CD4-positive, alpha-beta T cell treated with Interleukin-1 beta for 1 hour (primary cell): Measurements from ENCODE around the gene FIGNL1.

ENCODE experiments used
- DNase-seq, 2 donors: peaks; one replicate each; pipeline ENCODE4 v3.0.0-alpha.2; 2020 to 2022

FIGNL1 gene, protein sequence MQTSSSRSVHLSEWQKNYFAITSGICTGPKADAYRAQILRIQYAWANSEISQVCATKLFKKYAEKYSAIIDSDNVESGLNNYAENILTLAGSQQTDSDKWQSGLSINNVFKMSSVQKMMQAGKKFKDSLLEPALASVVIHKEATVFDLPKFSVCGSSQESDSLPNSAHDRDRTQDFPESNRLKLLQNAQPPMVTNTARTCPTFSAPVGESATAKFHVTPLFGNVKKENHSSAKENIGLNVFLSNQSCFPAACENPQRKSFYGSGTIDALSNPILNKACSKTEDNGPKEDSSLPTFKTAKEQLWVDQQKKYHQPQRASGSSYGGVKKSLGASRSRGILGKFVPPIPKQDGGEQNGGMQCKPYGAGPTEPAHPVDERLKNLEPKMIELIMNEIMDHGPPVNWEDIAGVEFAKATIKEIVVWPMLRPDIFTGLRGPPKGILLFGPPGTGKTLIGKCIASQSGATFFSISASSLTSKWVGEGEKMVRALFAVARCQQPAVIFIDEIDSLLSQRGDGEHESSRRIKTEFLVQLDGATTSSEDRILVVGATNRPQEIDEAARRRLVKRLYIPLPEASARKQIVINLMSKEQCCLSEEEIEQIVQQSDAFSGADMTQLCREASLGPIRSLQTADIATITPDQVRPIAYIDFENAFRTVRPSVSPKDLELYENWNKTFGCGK

DNA sequence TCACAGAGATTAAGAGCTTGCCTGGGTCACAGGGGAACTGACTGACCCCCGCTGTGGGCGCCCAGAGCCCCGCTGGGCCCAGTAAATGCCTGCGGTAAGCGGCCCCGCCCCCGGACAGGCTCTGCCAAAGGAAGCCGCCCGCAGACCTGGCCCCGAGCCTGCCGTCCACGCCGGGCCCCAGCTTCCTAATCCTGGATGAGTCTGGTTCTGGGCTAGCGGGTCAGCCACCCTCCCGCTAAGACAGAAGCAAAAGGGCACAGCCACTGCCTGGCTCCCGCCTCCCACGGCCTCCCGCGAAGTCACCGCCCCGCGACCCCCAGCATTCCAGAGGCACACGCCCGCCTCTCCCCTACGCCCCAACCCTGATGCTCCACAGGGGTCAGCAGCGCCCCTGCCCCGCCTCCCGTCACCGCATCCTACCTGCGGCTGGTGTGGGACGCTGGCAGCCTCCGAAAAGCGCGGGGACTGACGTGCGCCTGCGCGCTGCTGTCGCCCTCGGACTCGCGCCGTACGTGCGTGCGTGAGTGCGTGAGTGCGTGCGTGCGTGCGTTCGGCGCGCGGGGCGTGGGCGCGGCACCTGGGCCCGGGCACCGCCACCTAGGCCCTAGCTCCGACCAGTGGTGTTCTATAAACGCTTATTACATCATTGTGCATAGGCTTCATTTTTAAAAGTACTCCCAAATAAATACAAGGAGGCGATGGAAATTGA lies at the start of gene FIGNL1:
FIGNL1 (minus strand) TSS at position 470 of the 709 bp plus-strand sequence. CDS start 3,063 bp downstream, outside the sequence.
- DNase-seq: peak; percentile 73 to 82

DNA sequence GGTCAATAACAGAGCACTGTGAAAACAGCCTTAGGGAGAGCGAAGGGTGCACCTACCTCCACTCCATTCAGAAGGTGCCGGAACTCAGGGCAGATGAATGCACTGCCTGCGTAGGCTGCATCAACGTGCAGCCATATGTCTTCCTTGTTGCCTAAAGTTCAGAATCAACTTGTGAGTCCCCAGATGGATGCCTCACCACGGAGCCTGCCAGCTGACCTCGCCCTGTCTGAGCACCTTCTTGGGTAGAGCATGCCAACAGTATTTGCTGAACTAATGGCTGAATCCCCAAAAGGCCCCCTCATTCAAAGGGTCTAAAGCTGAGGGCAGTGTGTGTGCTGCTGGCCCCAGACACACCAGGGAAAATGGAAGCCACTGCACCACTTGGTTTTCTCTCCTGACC lies 48.9 kb upstream of the FIGNL1 start:
- DNase-seq: no peak

DNA sequence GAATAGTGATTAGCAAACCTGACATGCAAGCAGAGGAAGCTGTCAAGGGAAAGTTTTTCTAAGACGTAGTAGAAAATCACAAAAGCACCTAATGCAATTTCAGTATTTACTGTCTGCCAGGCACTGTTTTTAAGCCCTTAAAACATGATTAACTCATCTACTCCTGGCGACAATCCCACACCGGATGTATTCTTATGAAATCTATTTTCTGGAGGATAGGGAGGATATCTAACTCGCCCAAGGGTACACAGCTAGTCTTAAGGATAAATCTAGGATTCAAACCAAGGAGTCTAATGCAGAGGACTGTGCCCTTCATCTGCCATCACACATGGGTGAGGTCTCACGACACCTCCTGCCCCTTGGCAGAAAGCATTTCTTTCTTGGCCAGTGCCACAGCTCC lies 47.8 kb upstream of the FIGNL1 start:
- DNase-seq: no peak

DNA sequence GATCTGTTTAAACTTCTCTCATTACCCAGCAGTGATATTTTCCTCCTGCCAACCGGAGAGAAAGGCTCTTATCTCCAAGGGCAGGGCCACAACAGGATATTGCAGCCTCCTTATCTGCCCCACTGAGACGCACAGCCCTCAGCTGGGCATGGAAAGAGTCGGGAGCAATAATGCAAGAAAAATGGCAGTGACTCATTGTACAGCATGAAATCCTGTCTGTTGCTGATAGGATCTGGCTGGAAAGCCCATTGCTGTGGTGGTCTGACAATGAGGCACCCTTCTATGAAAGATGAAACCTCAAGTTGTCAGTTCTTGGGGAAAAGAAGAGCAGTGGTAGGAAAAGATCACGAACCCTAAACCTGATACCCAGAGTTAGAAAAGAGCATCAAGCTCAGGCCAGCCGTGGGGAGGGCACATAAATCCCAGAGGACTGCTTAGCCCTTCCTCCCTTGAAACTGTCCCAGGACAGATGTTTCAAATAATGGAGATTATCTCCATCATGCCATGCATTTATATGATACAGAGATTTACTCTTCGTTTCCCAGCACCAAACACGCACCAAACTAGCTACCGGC lies 47.0 kb upstream of the FIGNL1 start:
- no peak for DNase-seq

DNA sequence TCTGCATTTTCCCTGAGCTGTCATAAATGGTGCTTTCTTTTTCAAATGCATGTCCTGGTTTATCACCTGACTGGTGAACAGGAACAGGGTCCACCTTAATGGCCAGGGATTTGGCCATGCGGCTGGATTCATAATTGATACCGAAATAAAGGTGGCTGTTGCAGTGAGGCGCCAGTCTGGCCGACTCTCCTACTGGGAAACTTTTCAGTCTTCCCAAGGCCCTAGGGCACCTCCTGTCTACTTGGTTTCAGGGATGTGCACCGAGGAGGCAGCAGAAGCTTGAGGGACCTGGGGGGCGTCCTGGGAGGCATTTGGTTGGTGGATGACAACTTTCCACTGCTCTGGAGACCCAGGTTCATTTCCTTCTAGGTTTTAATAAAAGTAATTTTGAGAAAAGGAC lies 46.4 kb upstream of the FIGNL1 start:
- DNase-seq: no peak

DNA sequence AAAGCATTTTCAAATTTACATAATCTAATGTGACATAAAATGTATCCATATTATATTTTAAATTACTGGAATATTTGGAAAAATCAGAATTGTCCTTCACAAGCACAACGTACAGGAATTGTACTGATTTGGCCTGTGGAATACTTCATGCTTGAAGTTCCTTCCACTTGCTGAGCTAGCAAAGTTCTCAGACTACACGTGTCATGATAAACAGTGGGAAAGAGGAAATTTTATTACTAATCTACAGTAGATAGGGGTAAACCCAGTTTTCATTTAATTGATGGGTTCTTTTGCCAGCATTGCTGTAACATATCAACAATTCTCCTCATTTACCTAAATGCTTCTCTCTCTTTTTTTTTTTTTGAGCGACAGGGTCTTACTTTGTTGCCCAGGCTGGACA lies 45.6 kb upstream of the FIGNL1 start:
- DNase-seq: no peak

DNA sequence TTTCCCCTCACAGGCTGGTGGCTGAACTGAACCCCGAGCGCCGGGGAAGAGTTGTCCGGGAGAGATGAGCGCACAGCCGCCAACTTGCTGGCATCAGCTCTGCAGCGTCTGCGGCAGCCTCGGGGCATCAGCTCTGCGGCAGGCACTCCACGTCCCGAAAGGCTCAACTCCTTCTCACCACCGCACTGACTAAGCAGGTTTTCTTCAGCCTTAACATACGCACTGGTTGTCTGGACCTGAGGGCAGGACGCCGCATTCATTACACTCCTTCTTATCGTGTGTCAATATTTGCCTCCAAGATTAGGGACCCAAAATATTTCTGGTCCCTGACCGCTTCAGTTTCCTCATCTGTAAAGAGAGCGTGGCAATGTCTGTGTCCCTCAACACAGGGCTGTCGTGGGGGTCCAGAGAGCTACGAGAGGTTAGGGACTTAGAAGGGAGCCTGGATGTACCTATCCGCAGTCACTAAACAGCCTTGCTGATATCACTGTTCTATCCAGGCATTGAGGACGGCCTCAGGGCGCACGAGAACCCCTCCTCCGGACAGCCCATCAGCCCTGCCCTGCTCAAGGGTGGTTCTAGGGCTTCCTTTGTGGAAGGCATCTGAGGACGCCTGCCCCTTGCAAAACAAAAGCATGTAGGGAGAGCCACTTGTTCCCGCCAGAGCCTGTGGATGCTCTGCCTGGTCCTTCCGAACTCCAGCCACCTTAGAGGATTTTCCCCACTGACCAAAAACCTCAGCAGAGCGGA lies 42.8 kb upstream of the FIGNL1 start:
- DNase-seq: no peak

DNA sequence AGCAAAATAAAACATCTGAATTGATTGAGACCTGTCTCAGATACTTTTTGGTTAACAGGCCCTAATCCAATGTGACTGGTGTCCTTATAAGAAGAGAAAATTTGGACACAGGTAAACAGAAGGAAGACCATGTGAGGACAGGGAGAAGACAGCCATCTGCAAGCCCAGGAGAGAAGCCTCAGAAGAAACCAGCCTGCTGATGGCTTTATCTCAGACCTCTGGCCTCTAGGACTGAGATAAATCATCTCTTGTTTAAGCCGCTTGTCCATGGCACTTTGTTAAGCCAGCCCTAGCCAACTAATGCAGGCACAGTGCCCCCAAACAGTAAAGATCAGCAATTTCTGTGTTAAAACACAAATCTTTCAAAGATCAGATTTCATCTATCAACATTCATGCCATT lies 41.8 kb upstream of the FIGNL1 start:
- DNase-seq: no peak

DNA sequence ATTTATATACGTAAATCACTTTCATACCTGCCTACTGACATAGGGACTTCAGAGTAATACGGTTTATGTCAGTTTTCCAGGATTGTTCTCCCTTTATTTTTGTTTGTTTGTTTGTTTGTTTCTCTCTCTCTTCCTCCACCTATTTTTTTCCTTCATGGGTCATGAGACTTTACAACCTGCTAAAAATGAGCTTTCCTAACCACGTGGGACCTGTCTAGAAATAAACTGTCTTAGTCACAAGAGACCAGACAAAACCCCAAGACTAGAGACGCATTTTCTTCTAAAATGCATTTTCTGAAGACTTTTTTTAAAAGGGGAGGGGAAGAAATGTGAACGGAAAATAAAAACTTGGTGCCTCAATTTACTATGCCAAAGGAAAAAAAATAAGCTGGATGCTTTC lies 41.1 kb upstream of the FIGNL1 start:
- DNase-seq: no peak

DNA sequence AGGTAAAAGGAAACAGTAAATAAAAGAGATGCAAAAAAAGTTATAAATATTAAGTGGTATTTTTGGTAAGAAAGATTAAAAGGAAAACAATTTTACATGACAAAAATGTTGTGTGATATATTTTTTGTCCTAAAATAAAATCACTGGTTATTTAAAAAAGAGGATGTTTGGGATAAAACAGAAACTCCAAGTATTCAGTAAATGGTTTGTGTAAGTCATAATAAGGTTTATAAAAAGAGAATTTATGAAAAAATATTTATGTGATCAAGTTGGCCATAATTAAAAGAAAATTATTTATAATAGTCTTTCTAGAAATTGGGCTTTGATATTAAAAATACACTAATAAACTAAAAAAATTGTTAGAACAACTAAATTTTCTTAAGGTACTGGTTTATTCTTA lies 38.2 kb upstream of the FIGNL1 start:
- no peak for DNase-seq

DNA sequence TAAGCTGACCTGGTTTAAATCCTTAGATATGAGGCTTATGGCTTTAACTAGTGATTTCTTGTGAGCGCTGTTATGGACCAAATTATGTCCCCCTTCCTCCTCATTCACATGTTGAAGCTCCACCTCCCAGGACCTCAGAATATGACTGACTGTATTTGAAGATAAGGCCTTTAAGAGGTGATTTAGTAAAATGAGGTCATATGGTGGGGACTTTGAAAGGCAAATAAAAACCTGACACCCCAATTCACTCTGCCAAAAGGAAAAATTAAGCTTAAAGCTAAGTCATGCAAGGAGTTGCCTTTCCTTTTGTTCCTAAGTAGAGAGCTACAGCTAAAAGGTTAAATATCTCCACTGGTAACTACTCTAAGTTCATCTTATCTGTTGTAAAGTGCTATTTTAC lies 36.4 kb upstream of the FIGNL1 start:
- no peak for DNase-seq

DNA sequence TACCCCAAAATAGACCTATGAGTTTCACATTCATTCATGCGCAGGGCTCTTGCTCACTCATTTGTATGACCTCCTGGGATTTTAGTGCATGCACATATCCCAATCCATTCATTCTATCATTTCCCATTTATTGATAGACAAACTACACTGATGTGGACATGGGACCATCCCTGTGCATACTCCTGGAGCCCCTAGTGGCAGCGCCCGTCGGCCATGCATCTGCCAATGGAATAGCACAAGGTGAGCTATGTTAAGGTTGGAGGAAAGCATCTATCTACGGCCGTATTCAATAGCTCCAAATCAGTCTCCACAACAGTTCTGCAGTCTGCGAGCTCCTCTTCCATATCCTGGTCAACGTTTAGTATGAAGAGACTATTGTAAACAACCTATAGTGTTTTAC lies 31.7 kb upstream of the FIGNL1 start:
- no peak for DNase-seq

DNA sequence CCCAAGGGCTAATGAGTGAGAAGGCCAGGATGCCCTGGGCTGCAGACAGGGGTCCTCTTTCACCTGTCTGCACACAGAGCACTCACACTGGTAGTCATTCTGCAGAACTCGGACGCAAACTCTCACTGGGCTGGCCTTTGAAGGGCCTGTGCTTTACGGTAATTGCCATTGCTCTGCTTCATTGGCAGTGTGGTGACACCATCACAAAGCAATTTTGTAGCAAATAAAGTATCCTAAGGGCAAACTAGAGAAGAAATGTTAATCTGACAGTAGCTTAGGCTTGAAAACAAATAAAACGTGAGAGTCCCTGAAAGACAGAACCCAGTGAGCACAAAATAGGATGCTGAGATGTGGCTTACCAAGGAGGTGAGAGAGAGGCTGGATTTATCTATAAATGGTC lies 30.6 kb upstream of the FIGNL1 start:
- DNase-seq: no peak

DNA sequence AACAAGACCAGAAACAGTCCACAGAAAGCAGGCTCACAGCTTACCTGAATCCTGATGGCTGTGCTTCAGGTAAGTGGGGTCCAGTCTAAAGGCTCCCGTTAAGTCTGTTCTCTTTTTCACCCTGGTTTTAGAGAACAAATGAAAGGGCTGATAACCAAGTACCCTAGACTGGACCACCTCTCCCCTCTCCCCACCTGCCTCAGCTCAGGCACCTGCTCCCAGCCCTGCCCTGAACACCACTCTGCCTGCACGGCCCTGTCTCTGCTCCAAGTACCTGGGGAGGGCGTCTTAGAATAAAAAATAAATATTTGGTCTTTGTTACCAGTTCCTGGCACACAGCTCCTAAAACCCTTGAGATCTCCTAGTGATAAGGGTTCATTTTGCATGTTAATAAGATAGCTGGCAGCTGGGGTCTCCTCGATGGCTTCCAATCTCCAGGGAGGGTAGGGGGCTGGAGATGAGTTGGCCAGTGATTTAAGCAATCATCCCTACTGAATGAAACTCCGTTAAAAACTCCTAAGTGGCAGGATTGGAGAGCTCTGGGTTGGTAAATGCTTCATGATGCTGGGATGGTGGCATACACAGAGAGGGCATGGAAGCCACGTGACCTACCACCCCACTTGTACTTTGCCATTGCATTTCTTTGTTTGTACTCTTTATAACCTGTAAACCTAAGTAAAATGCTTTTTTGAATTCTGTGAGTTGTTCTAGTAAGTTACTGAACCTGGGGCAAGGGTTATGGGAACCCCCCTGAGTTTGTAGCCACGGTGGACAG lies 29.8 kb upstream of the FIGNL1 start:
- no peak for DNase-seq

DNA sequence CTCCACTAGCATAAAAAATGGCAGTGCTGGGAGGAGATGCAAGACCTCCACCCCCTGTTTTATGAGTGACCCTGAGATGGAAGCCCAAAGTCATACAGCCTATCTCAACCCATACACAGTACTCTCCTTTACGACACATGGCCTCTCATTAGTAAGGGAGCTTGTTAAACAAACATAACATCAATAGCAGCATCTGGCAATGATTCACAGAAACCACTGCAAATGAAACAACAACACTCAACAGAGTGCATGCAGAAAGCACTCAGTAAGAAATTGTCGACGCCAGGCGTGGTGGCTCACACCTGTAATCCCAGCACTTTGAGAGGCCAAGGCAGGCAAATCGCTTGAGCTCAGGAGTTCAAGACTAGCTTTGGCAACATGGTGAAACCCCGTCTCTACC lies 27.5 kb upstream of the FIGNL1 start:
- DNase-seq: no peak

DNA sequence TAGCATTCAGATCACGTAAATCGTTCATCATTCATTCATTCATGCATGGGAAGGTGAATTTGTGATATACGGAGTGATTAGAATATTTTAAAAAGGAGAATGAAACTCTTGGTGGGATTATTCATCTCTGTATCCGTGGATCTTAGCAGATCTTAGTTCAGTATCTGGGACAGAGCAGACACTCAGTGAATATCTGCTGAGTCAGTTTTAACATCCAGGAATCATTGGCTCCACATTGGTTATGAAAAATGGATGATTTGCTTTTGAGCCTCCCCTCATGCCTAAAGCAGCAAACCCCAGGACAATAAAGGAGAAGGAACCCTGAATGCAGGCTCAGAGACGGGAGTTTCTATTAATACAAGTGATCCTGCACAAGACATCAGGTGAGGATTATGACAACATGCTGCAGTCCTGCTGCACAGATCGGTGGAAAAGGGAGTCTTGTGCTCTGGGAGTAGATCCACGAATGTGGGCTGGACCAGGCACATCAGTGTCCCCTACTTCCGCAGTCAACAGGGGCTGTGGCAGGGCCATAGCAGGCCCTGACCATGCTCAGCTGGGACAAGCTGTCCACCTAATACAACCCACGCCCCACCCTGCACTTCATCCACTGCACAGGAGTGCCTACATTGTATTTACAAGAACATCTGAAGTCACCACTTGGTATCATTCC lies 26.9 kb upstream of the FIGNL1 start:
- DNase-seq: no peak

DNA sequence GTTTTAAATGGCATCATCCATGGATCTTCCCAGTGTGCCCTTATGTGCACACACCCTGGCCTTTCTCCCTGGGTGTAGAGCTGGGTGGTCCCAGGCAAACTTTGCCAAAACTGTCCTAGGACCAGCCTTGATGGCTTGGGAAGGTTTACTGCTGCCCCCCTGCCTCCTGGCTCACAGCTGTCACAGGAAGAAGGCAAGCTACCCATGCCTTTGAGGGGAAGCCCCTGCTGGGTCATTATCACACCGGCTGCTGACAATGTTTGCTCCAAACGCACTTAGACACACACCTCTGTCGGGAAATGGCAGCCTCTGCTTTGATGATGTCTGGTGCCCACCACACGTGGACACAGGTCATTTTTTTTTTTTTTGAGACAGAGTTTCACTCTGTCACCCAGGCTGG lies 25.2 kb upstream of the FIGNL1 start:
- no peak for DNase-seq

DNA sequence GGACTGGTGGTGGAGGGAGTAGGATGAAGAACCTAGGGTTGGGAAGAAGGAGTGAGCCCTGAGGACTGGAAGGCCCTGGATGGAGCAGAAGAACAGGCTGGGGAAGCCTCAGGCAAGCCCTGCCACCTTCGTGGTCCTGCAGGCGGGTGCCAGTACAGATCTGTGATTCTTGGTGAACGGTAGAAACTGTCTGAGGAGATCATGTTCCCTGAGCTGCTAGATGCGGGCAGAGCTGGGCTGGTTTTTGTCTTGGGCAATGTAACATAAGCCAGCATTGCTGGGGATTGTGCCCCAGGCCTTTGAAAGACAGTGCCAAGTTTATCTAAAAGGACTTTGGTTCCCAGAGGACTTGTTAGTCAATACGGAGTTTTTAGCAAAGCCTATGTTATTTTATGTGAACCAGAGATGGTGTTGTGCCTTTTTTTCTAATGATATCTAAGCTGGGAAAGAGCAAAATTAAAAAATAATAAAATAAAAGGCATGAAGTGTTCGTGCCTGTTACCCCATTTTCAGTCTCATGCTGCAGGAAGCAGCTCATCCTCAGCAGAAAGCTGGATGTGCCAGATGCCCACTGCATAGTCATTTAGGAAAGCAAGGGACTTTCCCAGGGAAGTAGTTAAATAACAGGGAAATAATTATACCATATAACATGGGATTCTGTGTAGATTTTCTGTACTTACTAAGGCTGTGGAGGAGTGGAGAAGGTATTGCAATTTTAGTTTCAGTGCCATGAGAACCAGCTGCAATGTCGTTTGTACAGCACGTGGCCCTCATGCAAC lies 24.4 kb upstream of the FIGNL1 start:
- no peak for DNase-seq

DNA sequence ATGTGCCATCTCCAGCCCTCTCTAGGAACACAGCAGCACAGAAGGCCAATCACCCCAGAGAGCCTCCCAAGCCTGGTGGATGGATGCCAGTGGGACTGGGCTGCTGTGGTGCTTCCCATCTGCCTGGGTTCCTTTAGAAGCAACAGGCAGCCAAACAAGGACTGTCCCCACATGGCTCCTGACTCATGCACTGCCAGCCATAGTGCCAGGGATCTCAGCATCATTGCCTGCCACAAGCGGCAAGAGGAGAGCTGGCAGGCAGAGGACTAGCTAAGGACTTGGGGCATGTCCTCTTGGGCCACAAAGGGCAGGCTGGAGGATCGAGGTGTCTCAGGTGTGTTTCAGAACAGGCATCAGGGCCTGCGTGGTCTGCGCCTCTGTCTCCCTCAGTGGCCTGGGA lies 23.4 kb upstream of the FIGNL1 start:
- DNase-seq: no peak

DNA sequence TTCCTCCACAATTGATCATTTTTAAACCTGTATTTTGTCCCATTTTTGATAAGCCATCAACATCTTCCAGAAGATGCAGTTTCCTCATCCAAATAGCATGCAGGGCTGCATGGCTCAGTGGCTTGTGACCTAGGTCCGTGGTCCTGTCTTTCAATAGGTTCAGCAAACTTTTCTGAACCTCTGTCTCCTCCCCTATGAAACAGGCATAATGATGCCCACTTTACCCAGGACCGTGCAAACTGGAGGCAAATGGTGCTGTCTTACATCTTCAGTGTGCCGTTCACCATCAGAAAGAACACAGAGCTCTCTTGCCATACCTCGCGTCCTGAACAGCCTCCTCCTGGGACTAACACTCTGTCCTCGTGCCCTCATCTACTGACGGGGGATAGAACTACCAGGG lies 22.3 kb upstream of the FIGNL1 start:
- DNase-seq: no peak

DNA sequence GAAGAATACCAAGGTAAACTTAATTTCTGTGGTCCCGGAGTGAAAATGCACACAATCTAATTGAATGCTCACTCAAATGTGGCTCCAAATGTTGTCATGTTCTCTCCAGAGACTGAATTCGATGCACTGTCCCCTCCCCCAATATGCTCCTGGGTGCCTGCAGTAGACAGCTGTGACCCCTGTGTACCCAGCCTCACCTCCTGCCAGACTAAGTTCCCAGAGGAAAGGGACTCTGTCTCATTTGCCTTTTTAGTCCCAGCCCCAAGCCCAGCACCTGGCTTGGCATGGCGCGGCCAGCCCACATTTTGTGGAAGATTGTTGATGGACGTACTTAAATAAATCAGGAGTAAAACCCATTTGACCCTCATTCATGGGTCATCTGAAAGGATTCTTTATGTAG lies 21.8 kb upstream of the FIGNL1 start:
- DNase-seq: no peak
